ENCODE data around the gene SLC35D1.

DNA sequence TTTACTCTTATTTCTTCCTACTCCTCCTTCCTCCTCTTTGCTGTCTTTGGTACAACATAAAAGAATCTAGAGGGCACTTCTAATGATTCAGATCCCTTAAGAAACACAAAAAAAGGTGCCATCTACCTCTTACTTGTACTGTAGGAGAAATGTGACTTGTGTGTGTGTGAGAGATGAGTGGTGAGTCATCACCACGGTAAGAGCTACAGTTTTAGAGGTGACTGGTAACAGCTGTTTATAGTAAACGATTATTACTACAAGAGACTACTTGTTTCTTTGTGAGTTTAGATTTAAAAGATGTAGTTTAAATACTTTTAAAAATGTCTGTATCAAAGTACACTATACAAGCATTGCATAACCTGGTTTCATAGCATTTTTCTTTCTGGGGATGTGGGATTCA, 40.4 kb downstream of the SLC35D1 start:
- TF ChIP-seq POLR2AphosphoS5 (IDR thresholded peaks at IDR 0.05) (no peak), EP300 (IDR thresholded peaks at IDR 0.05) (no peak), POLR2A (IDR thresholded peaks at IDR 0.05) (no peak)
- TF ChIP-seq, protein P1, sequence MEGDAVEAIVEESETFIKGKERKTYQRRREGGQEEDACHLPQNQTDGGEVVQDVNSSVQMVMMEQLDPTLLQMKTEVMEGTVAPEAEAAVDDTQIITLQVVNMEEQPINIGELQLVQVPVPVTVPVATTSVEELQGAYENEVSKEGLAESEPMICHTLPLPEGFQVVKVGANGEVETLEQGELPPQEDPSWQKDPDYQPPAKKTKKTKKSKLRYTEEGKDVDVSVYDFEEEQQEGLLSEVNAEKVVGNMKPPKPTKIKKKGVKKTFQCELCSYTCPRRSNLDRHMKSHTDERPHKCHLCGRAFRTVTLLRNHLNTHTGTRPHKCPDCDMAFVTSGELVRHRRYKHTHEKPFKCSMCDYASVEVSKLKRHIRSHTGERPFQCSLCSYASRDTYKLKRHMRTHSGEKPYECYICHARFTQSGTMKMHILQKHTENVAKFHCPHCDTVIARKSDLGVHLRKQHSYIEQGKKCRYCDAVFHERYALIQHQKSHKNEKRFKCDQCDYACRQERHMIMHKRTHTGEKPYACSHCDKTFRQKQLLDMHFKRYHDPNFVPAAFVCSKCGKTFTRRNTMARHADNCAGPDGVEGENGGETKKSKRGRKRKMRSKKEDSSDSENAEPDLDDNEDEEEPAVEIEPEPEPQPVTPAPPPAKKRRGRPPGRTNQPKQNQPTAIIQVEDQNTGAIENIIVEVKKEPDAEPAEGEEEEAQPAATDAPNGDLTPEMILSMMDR (IDR thresholded peaks at IDR 0.05), result no peak

All from sigmoid colon (tissue), 4 donors.